Measurements from ENCODE around the gene CADPS2.

DNA sequence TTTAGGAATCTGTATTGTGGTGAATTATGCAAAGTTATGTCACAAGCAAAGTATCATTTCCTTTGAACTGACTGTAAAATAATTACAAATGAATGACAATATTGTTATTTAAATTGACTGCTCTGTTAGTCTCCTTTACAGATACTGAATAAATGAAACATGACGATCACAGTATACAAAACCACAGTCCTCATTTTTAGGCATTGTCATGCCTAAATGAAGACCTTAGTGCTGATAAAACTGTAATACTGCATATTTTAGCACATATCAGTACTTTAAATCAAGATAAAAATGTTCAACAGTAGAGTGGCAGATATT is 542.0 kb downstream of the CADPS2 start:
- TF ChIP-seq, protein P1, sequence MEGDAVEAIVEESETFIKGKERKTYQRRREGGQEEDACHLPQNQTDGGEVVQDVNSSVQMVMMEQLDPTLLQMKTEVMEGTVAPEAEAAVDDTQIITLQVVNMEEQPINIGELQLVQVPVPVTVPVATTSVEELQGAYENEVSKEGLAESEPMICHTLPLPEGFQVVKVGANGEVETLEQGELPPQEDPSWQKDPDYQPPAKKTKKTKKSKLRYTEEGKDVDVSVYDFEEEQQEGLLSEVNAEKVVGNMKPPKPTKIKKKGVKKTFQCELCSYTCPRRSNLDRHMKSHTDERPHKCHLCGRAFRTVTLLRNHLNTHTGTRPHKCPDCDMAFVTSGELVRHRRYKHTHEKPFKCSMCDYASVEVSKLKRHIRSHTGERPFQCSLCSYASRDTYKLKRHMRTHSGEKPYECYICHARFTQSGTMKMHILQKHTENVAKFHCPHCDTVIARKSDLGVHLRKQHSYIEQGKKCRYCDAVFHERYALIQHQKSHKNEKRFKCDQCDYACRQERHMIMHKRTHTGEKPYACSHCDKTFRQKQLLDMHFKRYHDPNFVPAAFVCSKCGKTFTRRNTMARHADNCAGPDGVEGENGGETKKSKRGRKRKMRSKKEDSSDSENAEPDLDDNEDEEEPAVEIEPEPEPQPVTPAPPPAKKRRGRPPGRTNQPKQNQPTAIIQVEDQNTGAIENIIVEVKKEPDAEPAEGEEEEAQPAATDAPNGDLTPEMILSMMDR (IDR thresholded peaks at IDR 0.05; ENCODE audit: borderline replicate concordance, extremely low read depth, low read length, poor library complexity, severe bottlenecking): no peak
- no peak for TF ChIP-seq EZH2 (IDR thresholded peaks at IDR 0.05; ENCODE audit: borderline replicate concordance, low read depth, low read length, severe bottlenecking)
